GM10266 (cell line): ENCODE measurements around the gene SDF2L1.
"Not testable (repeated sequence)": the region's sequence is repeated elsewhere in the genome, so short reads cannot be mapped to it uniquely, and the experiment has no call there.

Source experiments
- DNase-seq: peaks from one replicate; pipeline ENCODE4 v3.0.0; 2012; ENCODE audit errors: extremely low spot score
- CTCF ChIP-seq: IDR thresholded peaks from 2 replicates; pipeline ENCODE4 v1.5.1; 2012; ENCODE audit warnings: mild to moderate bottlenecking, low read depth; ENCODE audit not compliant: control insufficient read depth, insufficient read depth; ENCODE audit errors: missing control alignments

Gene SDF2L1

GRCh38 chr22:21612858-21613257, 29.2 kb upstream of the SDF2L1 start:
- TF ChIP-seq CTCF = no peak
- no peak for DNase-seq

DNA sequence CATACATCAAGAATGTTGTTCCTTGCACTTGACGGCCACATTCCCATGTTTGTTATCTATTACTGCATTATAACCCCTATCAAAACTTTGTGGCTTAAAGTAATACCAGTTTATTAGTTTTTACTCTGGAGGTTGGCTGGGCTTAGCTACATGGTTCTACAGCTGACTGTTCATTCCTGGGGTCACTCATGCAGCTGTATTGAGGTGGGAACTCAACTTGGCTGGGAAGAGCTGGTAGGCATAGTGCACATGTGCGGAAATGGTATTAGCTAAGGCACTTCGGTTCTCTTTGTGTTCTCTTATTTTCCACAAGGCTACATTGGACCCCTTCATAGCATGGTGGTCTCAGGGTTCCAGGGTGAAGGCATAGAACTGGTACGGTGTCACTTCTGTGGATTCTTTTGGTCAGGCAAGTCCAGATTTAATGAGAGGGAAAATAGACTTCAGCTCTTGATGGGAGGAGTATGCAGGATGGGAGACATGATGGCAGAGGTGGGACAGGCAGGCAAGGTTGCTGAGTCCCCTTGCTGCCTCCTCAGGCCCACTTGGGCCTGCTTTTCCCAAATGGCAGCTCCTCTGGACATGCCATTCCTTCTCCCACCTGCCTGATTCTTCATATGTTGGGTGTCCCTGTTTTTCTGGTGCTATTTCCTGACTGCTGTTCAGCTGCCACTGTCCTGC, 28.4 kb upstream of the SDF2L1 start:
- no peak for DNase-seq
- TF ChIP-seq CTCF = no peak

DNA sequence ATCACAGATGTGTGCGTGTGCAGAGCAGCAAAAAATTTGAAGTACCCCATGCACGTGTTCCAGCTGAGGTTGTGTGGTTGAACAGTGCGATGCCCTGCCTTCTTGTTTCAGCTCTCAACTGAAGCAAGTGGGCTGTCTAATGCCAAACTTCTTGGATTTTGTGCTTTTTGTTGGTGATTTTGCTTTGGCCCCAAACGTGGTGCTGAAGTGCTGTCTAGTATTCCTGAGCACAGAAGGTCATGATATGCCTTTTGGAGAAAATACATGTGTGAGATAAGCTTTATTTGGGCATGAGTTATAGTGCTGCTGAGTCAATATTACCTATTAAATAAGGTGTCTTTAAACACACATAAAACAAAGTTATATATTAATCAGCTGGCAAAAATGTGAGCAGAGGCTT, 26.4 kb upstream of the SDF2L1 start:
- no peak for DNase-seq
- TF ChIP-seq CTCF = no peak

GRCh38 chr22:21617337-21617736, 24.8 kb upstream of the SDF2L1 start:
- not testable (repeated sequence) for DNase-seq

DNA sequence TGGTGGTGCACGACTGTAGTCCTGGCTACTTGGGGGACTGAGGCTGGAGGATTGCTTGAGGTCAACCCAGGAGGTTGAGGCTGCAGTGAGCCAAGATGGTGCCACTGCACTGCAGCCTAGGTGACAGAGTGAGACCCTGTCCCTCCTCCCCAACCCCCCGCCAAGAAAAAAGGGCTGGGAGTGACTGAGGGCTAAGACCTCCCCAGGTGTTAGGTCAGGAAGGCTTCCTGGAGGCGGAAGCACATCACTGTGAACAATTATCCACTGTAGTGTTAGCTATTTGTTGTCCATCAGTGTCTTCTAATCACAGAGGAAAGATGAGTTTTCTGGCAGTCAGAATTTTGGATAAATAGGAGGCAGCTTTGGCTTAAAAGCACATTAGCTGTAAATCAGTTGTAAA, 21.1 kb upstream of the SDF2L1 start:
- TF ChIP-seq CTCF = no peak
- DNase-seq = no peak

DNA sequence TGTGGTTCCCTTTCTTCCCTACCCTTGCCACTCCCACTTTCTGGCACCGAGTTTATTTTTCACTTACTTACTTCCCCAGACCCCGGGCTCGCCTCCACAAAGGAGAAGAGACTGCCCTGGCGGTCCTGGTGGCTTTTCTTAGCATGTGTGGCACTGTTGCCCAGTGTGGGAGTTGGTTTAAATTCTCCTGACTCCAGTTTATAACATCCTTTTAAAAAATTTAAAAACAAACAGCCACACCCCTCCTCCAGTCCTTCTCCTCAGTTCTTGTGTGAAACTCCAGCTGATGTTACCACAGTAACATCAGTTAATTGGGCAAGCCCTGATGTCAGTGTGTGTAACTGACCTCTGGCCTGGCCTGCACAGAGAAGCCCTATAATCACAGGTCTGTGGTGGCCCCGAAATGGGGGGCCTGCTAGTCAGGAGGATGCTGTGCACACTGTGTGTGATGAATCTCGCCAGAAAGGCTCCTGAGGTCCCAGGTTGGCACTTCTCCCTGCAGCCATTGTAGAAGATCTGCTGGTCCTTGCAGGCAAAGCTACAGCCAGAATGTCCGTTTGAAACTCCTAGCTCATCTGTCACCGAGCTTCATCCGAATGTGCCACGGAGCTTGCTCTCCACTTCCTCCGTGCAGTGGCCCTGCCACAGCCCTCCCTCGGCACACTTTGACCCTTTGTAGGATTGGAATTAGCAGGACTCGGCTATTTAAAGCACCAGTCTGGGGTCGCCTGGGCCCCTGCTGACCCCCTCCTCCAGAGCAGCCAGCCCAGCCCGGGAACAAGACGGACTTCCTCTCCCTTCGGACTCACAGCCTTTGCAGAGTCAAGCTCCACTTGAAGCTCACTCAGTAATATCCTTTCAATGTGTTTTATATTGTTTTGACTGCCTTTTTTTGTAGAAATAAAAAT, 19.8 kb upstream of the SDF2L1 start:
- DNase-seq = no peak
- TF ChIP-seq CTCF = no peak

DNA sequence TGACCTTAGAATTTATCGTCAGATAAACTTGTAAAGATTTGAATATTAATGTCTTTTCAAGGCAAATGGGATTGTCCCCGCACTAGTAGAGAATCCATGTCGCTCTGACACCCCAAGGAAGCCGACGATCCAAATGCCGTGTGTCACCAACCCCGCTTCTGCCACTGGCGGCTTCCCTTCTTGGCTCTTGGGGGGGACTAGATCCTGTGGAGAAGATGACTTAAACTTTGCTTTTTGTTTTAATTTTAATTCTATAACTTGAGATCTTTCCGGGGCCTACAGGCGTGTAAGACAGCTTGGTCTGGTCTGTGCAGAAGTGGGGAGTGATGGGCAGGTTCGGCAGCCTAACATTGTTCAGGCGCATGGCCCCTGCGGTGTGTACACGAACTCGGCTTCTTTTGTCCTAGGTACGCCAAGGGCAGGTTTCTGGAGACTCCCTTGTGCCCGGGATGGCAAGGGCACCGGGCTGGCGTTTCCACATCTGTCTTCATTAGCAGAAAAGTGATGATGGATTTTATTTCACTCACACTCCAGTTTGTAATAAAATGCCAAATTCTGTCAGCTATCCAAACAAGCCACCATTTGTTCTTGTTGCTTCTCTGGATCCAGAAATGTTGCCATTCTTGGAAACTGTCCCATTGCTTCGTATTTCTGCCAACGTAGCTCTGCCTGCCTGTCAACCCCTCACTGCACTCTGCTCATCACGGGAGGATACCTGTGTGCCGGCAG, 19.0 kb upstream of the SDF2L1 start:
- no peak for TF ChIP-seq CTCF
- no peak for DNase-seq
